Trophoblast cell (in vitro differentiated cells and primary cell): ENCODE results near the gene SPEG.

Source experiments
- DNase-seq, 2 donors: peaks; one replicate each; pipeline ENCODE4 v3.0.0-alpha.2; 2016
- H2AFZ ChIP-seq: 2 replicates; pipeline ENCODE4 v1.6.1; 2013; ENCODE audit warnings: low read length, moderate library complexity, mild to moderate bottlenecking; ENCODE audit not compliant: insufficient read depth, poor library complexity
- H2AK5ac ChIP-seq: 2 replicates; pipeline ENCODE4 v1.6.1; 2013; ENCODE audit warnings: mild to moderate bottlenecking, low read length
- H2BK120ac ChIP-seq: 2 replicates; pipeline ENCODE4 v1.6.1; 2013; ENCODE audit warnings: low read length, mild to moderate bottlenecking, moderate library complexity; ENCODE audit not compliant: insufficient read depth, poor library complexity
- H2BK12ac ChIP-seq: 2 replicates; pipeline ENCODE4 v1.6.1; 2013; ENCODE audit warnings: mild to moderate bottlenecking, low read length, moderate library complexity
- H2BK5ac ChIP-seq: 2 replicates; pipeline ENCODE4 v1.6.1; 2013; ENCODE audit warnings: low read length, low read depth, moderate library complexity, mild to moderate bottlenecking; ENCODE audit not compliant: poor library complexity
- H3K14ac ChIP-seq: 2 replicates; pipeline ENCODE4 v1.6.1; 2013; ENCODE audit warnings: mild to moderate bottlenecking, low read length
- H3K18ac ChIP-seq: 2 replicates; pipeline ENCODE4 v1.6.1; 2013; ENCODE audit warnings: mild to moderate bottlenecking, low read length
- H3K23ac ChIP-seq: 2 replicates; pipeline ENCODE4 v1.6.1; 2013; ENCODE audit warnings: low read length
- H3K27ac ChIP-seq: 2 replicates; pipeline ENCODE4 v1.5.1; 2013; ENCODE audit warnings: low read depth, mild to moderate bottlenecking, inconsistent platforms, low read length, moderate library complexity
- H3K27me3 ChIP-seq: 2 replicates; pipeline ENCODE4 v1.6.1; 2013; ENCODE audit warnings: inconsistent platforms, mild to moderate bottlenecking, low read length, moderate library complexity; ENCODE audit not compliant: insufficient read depth
- H3K36me3 ChIP-seq, 2 experiments: 1 replicate in 1 of 2; 2 replicates in 1 of 2; pipeline ENCODE4 v1.6.1; 2013; ENCODE audit warnings: low read length in 2 of 2, mild to moderate bottlenecking in 2 of 2, moderate library complexity in 1 of 2; ENCODE audit not compliant: insufficient read depth in 2 of 2, control insufficient read depth in 1 of 2
- H3K4ac ChIP-seq: 2 replicates; pipeline ENCODE4 v1.6.1; 2013; ENCODE audit warnings: low read depth, mild to moderate bottlenecking, low read length, moderate library complexity
- H3K4me1 ChIP-seq, 2 experiments: 1 replicate in 1 of 2; 2 replicates in 1 of 2; pipeline ENCODE4 v1.6.1; 2013; ENCODE audit warnings: low read length in 2 of 2, mild to moderate bottlenecking in 2 of 2, moderate library complexity in 1 of 2; ENCODE audit not compliant: insufficient read depth in 2 of 2, control insufficient read depth in 1 of 2
- H3K4me2 ChIP-seq: 2 replicates; pipeline ENCODE4 v1.6.1; 2013; ENCODE audit warnings: inconsistent platforms, mild to moderate bottlenecking, low read length, moderate library complexity
- H3K4me3 ChIP-seq: 2 replicates; pipeline ENCODE4 v1.5.1; 2013; ENCODE audit warnings: mild to moderate bottlenecking, low read depth, low read length, inconsistent platforms
- H3K79me1 ChIP-seq: one replicate; pipeline ENCODE4 v1.6.1; 2013; ENCODE audit warnings: low read length
- H3K79me2 ChIP-seq: 2 replicates; pipeline ENCODE4 v1.6.1; 2013; ENCODE audit warnings: low read length, mild to moderate bottlenecking; ENCODE audit not compliant: control insufficient read depth, insufficient read depth, poor library complexity
- H3K9ac ChIP-seq: 2 replicates; pipeline ENCODE4 v1.6.1; 2013; ENCODE audit warnings: mild to moderate bottlenecking, low read length
- H3K9me3 ChIP-seq: 2 replicates; pipeline ENCODE4 v1.6.1; 2013; ENCODE audit warnings: low read depth, mild to moderate bottlenecking, control low read depth, inconsistent platforms, low read length; ENCODE audit not compliant: insufficient read depth
- H4K12ac ChIP-seq: 2 replicates; pipeline ENCODE4 v1.6.1; 2013; ENCODE audit warnings: low read depth, mild to moderate bottlenecking, low read length, moderate library complexity
- H4K8ac ChIP-seq: 2 replicates; pipeline ENCODE4 v1.6.1; 2013; ENCODE audit warnings: low read depth, mild to moderate bottlenecking, low read length, moderate library complexity
- H4K91ac ChIP-seq: one replicate; pipeline ENCODE4 v1.6.1; 2013; ENCODE audit warnings: low read depth, mild to moderate bottlenecking, low read length, moderate library complexity
- WGBS: extraction: QIAGEN DNeasy Blood & Tissue Kit; methylation state at CpG from one replicate; pipeline ENCODE4 v1.1.7; 2013; ENCODE audit warnings: missing lambda C conversion rate; ENCODE audit not compliant: insufficient read length, insufficient coverage; ENCODE audit errors: extremely low coverage; 5-methylcytosine and 5-hydroxymethylcytosine counted together

Gene SPEG

GRCh38 chr2:219494952-219495530, 60.4 kb downstream of the SPEG start:
- WGBS = no CpG with 5 or more reads among the region's 10 CpGs
- no peak overlapping the region for H2BK12ac ChIP-seq

GRCh38 chr2:219495531-219496122, 61.0 kb downstream of the SPEG start:
- H4K91ac ChIP-seq = no peak overlapping the region
- H3K4ac ChIP-seq = no peak overlapping the region
- no peak overlapping the region for H2BK5ac ChIP-seq
- no peak overlapping the region for H3K18ac ChIP-seq
- H3K27me3 ChIP-seq = peaks cover 16% of the 10 kb centered on the region
- H2AK5ac ChIP-seq = no peak overlapping the region
- no peak overlapping the region for H2BK12ac ChIP-seq
- no peak overlapping the region for H4K8ac ChIP-seq
- H3K79me2 ChIP-seq = peaks cover 6% of the 10 kb centered on the region
- H3K4me3 ChIP-seq = no peak overlapping the region
- H2BK120ac ChIP-seq = no peak overlapping the region
- peaks cover 8 to 19% of the 10 kb centered on the region in 2 experiments for H3K4me1 ChIP-seq
- H3K9ac ChIP-seq = no peak overlapping the region
- H3K9me3 ChIP-seq = peaks cover 2% of the 10 kb centered on the region
- no peak overlapping the region for H4K12ac ChIP-seq
- no peaks in the 10 kb centered on the region for H3K36me3 ChIP-seq
- H3K27ac ChIP-seq = no peak overlapping the region
- WGBS = no CpG with 5 or more reads among the region's 14 CpGs
- H3K14ac ChIP-seq = no peak overlapping the region
- H3K79me1 ChIP-seq = peaks cover 9% of the 10 kb centered on the region
- no peak overlapping the region for H3K4me2 ChIP-seq
- H3K23ac ChIP-seq = no peak overlapping the region
- DNase-seq = peak; percentile 26 to 59
- H2AFZ ChIP-seq = no peak overlapping the region

More at GRCh38 chr2:219494952-219495530, 60.4 kb downstream of the SPEG start:
- Histone ChIP-seq H3K4me3 (no peak overlapping the region), H3K23ac (no peak overlapping the region), H3K79me2 (peaks cover 6% of the 10 kb centered on the region), H3K79me1 (peaks cover 9% of the 10 kb centered on the region), H2BK5ac (no peak overlapping the region), H3K27ac (no peak overlapping the region), H3K9ac (no peak overlapping the region), H3K36me3 (no peaks in the 10 kb centered on the region), H3K4me1 (peaks cover 7 to 14% of the 10 kb centered on the region in 2 experiments), H2BK120ac (no peak overlapping the region), H2AFZ (no peak overlapping the region), H3K4me2 (no peak overlapping the region), H2AK5ac (no peak overlapping the region), H4K12ac (no peak overlapping the region), H3K9me3 (peaks cover 2% of the 10 kb centered on the region), H3K14ac (no peak overlapping the region), H4K8ac (no peak overlapping the region), H4K91ac (no peak overlapping the region), H3K27me3 (peaks cover 16% of the 10 kb centered on the region), H3K4ac (no peak overlapping the region), H3K18ac (no peak overlapping the region)
- no peak for DNase-seq

- Histone ChIP-seq H3K27me3 (peaks cover 16% of the 10 kb centered on the region), H2BK5ac (no peak overlapping the region), H3K4me1 (peaks cover 11 to 25% of the 10 kb centered on the region in 2 experiments), H3K9me3 (peaks cover 2% of the 10 kb centered on the region), H4K91ac (no peak overlapping the region), H3K18ac (no peak overlapping the region), H3K9ac (no peak overlapping the region), H3K23ac (no peak overlapping the region), H3K79me1 (peaks cover 9% of the 10 kb centered on the region), H2AK5ac (no peak overlapping the region), H4K8ac (no peak overlapping the region), H4K12ac (no peak overlapping the region), H3K14ac (no peak overlapping the region), H3K4me3 (no peak overlapping the region), H2BK120ac (no peak overlapping the region), H3K4ac (no peak overlapping the region), H3K27ac (no peak overlapping the region), H3K4me2 (no peak overlapping the region), H2BK12ac (no peak overlapping the region), H3K79me2 (peaks cover 6% of the 10 kb centered on the region), H2AFZ (no peak overlapping the region), H3K36me3 (no peaks in the 10 kb centered on the region)
- WGBS = no CpG with 5 or more reads among the region's 20 CpGs
- DNase-seq = no peak
Observed at GRCh38 chr2:219496247-219496824, 61.7 kb downstream of the SPEG start.

GRCh38 chr2:219496825-219497494, 62.3 kb downstream of the SPEG start:
- H3K4me1 ChIP-seq = peaks cover 17 to 31% of the 10 kb centered on the region in 2 experiments
- peak; percentile 55 to 58 for DNase-seq
- no peak overlapping the region for H3K27ac ChIP-seq
- no peak overlapping the region for H2AK5ac ChIP-seq
- no peak overlapping the region for H3K9ac ChIP-seq
- no peak overlapping the region for H3K14ac ChIP-seq
- no CpG with 5 or more reads among the region's 61 CpGs for WGBS
- no peak overlapping the region for H4K8ac ChIP-seq
- no peak overlapping the region for H3K4me2 ChIP-seq
- H2BK120ac ChIP-seq = no peak overlapping the region
- H3K27me3 ChIP-seq = peaks cover 16% of the 10 kb centered on the region
- H2BK12ac ChIP-seq = no peak overlapping the region
- H2BK5ac ChIP-seq = no peak overlapping the region
- peaks cover 6% of the 10 kb centered on the region for H3K79me2 ChIP-seq
- no peak overlapping the region for H3K23ac ChIP-seq
- peaks cover 2% of the 10 kb centered on the region for H3K9me3 ChIP-seq
- no peak overlapping the region for H3K18ac ChIP-seq
- H4K12ac ChIP-seq = no peak overlapping the region
- no peaks in the 10 kb centered on the region for H3K36me3 ChIP-seq
- H3K4me3 ChIP-seq = no peak overlapping the region
- H3K79me1 ChIP-seq = peaks cover 11% of the 10 kb centered on the region
- H2AFZ ChIP-seq = no peak overlapping the region
- H3K4ac ChIP-seq = no peak overlapping the region
- no peak overlapping the region for H4K91ac ChIP-seq
